Thyroid gland (tissue), 4 donors: Measurements from ENCODE around the gene C4orf51. TPM values are rescaled to one million over a fixed set of nuclear protein-coding genes. Genes with fewer than 3 reads are reported as not detected.

Source experiments
- DNase-seq, 2 donors: peaks; one replicate each; pipeline ENCODE4 v3.0.0-alpha.2; 2019
- H3K27ac ChIP-seq, 3 donors: fragments of 200-600 bp; sonication (generic); 1 replicate in 2 of 3; 2 replicates in 1 of 3; pipeline ENCODE4 v1.5.1; 2016 to 2019; ENCODE audit warnings: mild to moderate bottlenecking in 1 of 3, moderate library complexity in 1 of 3
- H3K27me3 ChIP-seq: fragments of 200-600 bp; sonication (generic); one replicate; pipeline ENCODE4 v1.5.1; 2019
- H3K36me3 ChIP-seq, 2 donors: fragments of 200-600 bp; sonication (generic); one replicate each; pipeline ENCODE4 v1.5.1; 2016 to 2019
- H3K4me1 ChIP-seq, 2 donors: fragments of 200-600 bp; sonication (generic); one replicate each; pipeline ENCODE4 v1.5.1; 2017 to 2019
- H3K4me3 ChIP-seq, 3 donors: fragments of 200-600 bp; sonication (generic); replicated peaks in 1 of 3; 1 replicate in 2 of 3; 2 replicates in 1 of 3; pipeline ENCODE4 v1.5.1; 2016; ENCODE audit warnings: mild to moderate bottlenecking in 1 of 3
- H3K9me3 ChIP-seq: fragments of 200-600 bp; sonication (generic); one replicate; pipeline ENCODE4 v1.5.1; 2017
- CTCF ChIP-seq, 6 experiments: fragments of 200-600 bp in 3 of 6; fragments of 450-650 bp in 3 of 6; sonication (generic) in 3 of 6; IDR thresholded peaks; one replicate each; pipeline ENCODE4 v1.5.1; 2016 to 2019; ENCODE audit warnings: antibody characterized with exemption in 6 of 6, mild to moderate bottlenecking in 2 of 6, inconsistent platforms in 1 of 6, moderate library complexity in 1 of 6
- POLR2A ChIP-seq, 2 donors: fragments of 450-650 bp; IDR thresholded peaks; one replicate each; pipeline ENCODE4 v1.6.1; 2017; ENCODE audit warnings: antibody characterized with exemption in 2 of 2, mild to moderate bottlenecking in 2 of 2, moderate library complexity in 1 of 2
- WGBS, 2 donors: methylation state at CpG; one replicate each; pipeline ENCODE4 v1.1.5; 2017; 5-methylcytosine and 5-hydroxymethylcytosine counted together
- intact Hi-C: fragments of 100-400 bp; cut with DNase I; formaldehyde crosslinking; loops from one replicate; pipeline ENCODE4 v1.15.1; 2023
- total RNA-seq, 4 donors: library from RNA; depleted of rRNA; stranded (reverse); fragments of >200 nt; gene quantifications; one replicate each; pipeline ENCODE4 v1.2.3, GENCODE V29; 2016

The C4orf51 gene
- total RNA-seq, 4 donors from 2014 or later, result not detected

- DNase-seq, result no peak
- intact Hi-C loops, result no loop called here
- TF ChIP-seq POLR2A (IDR thresholded peaks at IDR 0.05), result no peak
- TF ChIP-seq CTCF (IDR thresholded peaks at IDR 0.05), result no peak
- Histone ChIP-seq H3K27ac (no peak overlapping the region), H3K9me3 (no peaks in the 10 kb centered on the region), H3K27me3 (no peaks in the 10 kb centered on the region), H3K36me3 (no peaks in the 10 kb centered on the region), H3K4me3 (no peak overlapping the region), H3K4me1 (no peaks in the 10 kb centered on the region)
- WGBS, 2 donors, result 92 to 93% methylated on average over 3 of the region's 3 CpGs
Measured at GRCh38 chr4:145644699-145645098, 35.2 kb upstream of the C4orf51 start.

- Histone ChIP-seq H3K36me3 (no peaks in the 10 kb centered on the region), H3K27ac (no peak overlapping the region)
Measured at GRCh38 chr4:145656156-145656555, 23.8 kb upstream of the C4orf51 start.

GRCh38 chr4:145660064-145660463 lies 19.9 kb upstream of the C4orf51 start:
- Histone ChIP-seq H3K4me1 (peaks cover 11 to 13% of the 10 kb centered on the region in 2 donors), H3K9me3 (no peaks in the 10 kb centered on the region), H3K27ac (no peak overlapping the region), H3K36me3 (no peaks in the 10 kb centered on the region), H3K27me3 (no peaks in the 10 kb centered on the region), H3K4me3 (no peak overlapping the region)
- intact Hi-C loops, result no loop called here
- TF ChIP-seq POLR2A (IDR thresholded peaks at IDR 0.05) (no peak), CTCF (IDR thresholded peaks at IDR 0.05) (no peak)
- WGBS, 2 donors, result 88 to 96% methylated on average over 3 of the region's 3 CpGs
- DNase-seq, result no peak

More at GRCh38 chr4:145656156-145656555, 23.8 kb upstream of the C4orf51 start:
- Histone ChIP-seq H3K27me3 (no peaks in the 10 kb centered on the region), H3K4me3 (no peak overlapping the region), H3K9me3 (no peaks in the 10 kb centered on the region), H3K4me1 (no peaks in the 10 kb centered on the region)
- intact Hi-C loops, result no loop called here
- no peak for DNase-seq
- 94 to 97% methylated on average over 1 of the region's 1 CpG for WGBS, 2 donors
- TF ChIP-seq CTCF (IDR thresholded peaks at IDR 0.05), result no peak
- no peak for TF ChIP-seq POLR2A (IDR thresholded peaks at IDR 0.05)

GRCh38 chr4:145663194-145663593 lies 16.8 kb upstream of the C4orf51 start:
- Histone ChIP-seq H3K27ac (peak overlapping the region; percentile 20 to 69 (median 64)), H3K4me3 (no peak overlapping the region), H3K9me3 (no peaks in the 10 kb centered on the region), H3K27me3 (no peaks in the 10 kb centered on the region), H3K36me3 (no peaks in the 10 kb centered on the region), H3K4me1 (peaks cover 11 to 13% of the 10 kb centered on the region in 2 donors)
- TF ChIP-seq CTCF (IDR thresholded peaks at IDR 0.05), result no peak
- 15 to 17% methylated on average over 3 of the region's 3 CpGs for WGBS, 2 donors
- DNase-seq, result peak; percentile 19 to 21
- intact Hi-C loops, result no loop called here

- TF ChIP-seq CTCF (IDR thresholded peaks at IDR 0.05), result no peak
- no peak for TF ChIP-seq POLR2A (IDR thresholded peaks at IDR 0.05)
- no peaks in the 10 kb centered on the region for H3K36me3 ChIP-seq
- H3K4me1 ChIP-seq, result peaks cover 11 to 13% of the 10 kb centered on the region in 2 donors
- no peak overlapping the region for H3K4me3 ChIP-seq
- no peak overlapping the region for H3K27ac ChIP-seq
- 69 to 80% methylated on average over 1 of the region's 1 CpG for WGBS, 2 donors
- H3K27me3 ChIP-seq, result no peaks in the 10 kb centered on the region
- no peaks in the 10 kb centered on the region for H3K9me3 ChIP-seq
- DNase-seq, result no peak
- intact Hi-C loops, result no loop called here
Measured at GRCh38 chr4:145665773-145666172, 14.2 kb upstream of the C4orf51 start.
